CD14-positive monocyte (primary cell): ENCODE data around the gene KLHL7. TPM values are rescaled to one million over a fixed set of nuclear protein-coding genes. Genes with fewer than 3 reads are reported as not detected.

Source experiments
- DNase-seq, 3 donors: peaks; one replicate each; pipeline ENCODE4 v3.0.0-alpha.2; 2011 to 2022
- H2AFZ ChIP-seq: 2 replicates; pipeline ENCODE4 v1.6.0; 2012; ENCODE audit warnings: mild to moderate bottlenecking, low read depth, low read length, inconsistent platforms; ENCODE audit not compliant: insufficient read depth, poor library complexity, severe bottlenecking
- H3K27ac ChIP-seq, 2 donors: 1 replicate in 1 of 2; 2 replicates in 1 of 2; pipeline ENCODE4 v1.5.1; 2012 to 2013; ENCODE audit warnings: low read length in 2 of 2, control low read depth in 1 of 2, inconsistent platforms in 1 of 2, low read depth in 1 of 2, mild to moderate bottlenecking in 1 of 2
- H3K27me3 ChIP-seq, 2 donors: one replicate each; pipeline versions ENCODE4 v1.6.0 to v1.6.1; 2011 to 2013; ENCODE audit warnings: low read length in 2 of 2; ENCODE audit not compliant: control insufficient read depth in 2 of 2, insufficient read depth in 2 of 2
- H3K36me3 ChIP-seq, 2 donors: replicated peaks in 1 of 2; 1 replicate in 1 of 2; 2 replicates in 1 of 2; pipeline versions ENCODE4 v1.5.1 to v1.6.1; 2012 to 2013; ENCODE audit warnings: low read length in 2 of 2, control low read depth in 1 of 2, inconsistent platforms in 1 of 2, mild to moderate bottlenecking in 1 of 2; ENCODE audit not compliant: insufficient read depth in 2 of 2, control insufficient read depth in 1 of 2
- H3K4me1 ChIP-seq, 2 donors: 1 replicate in 1 of 2; 2 replicates in 1 of 2; pipeline versions ENCODE4 v1.5.1 to v1.6.1; 2012 to 2013; ENCODE audit warnings: low read length in 2 of 2, control low read depth in 1 of 2, inconsistent platforms in 1 of 2, mild to moderate bottlenecking in 1 of 2, moderate library complexity in 1 of 2; ENCODE audit not compliant: insufficient read depth in 2 of 2, control insufficient read depth in 1 of 2
- H3K4me2 ChIP-seq: replicated peaks from 2 replicates; pipeline ENCODE3; 2012; ENCODE audit warnings: low read length, moderate library complexity, mild to moderate bottlenecking; ENCODE audit not compliant: poor library complexity, severe bottlenecking; ENCODE audit errors: extremely low read depth
- H3K4me3 ChIP-seq, 3 experiments: fragments of 200-600 bp in 1 of 3; sonication (generic) in 1 of 3; replicated peaks in 1 of 3; 1 replicate in 2 of 3; 2 replicates in 1 of 3; pipeline ENCODE4 v1.5.1; 2011 to 2013; ENCODE audit warnings: low read length in 3 of 3, mild to moderate bottlenecking in 3 of 3, control low read depth in 2 of 3, low read depth in 2 of 3, inconsistent platforms in 1 of 3, moderate library complexity in 1 of 3
- H3K79me2 ChIP-seq: 2 replicates; pipeline ENCODE4 v1.6.0; 2012; ENCODE audit warnings: mild to moderate bottlenecking, control low read depth, inconsistent platforms, low read length, moderate library complexity; ENCODE audit not compliant: insufficient read depth
- H3K9ac ChIP-seq: 2 replicates; pipeline ENCODE4 v1.6.0; 2017; ENCODE audit warnings: low read length, mild to moderate bottlenecking; ENCODE audit not compliant: insufficient read depth, poor library complexity, severe bottlenecking
- H3K9me3 ChIP-seq, 2 donors: replicated peaks in 1 of 2; 1 replicate in 1 of 2; 2 replicates in 1 of 2; pipeline versions ENCODE4 v1.5.1 to v1.6.1; 2012 to 2013; ENCODE audit warnings: low read length in 2 of 2, control low read depth in 1 of 2; ENCODE audit not compliant: control insufficient read depth in 1 of 2, insufficient read depth in 1 of 2
- H4K20me1 ChIP-seq: 2 replicates; pipeline ENCODE4 v1.6.0; 2012; ENCODE audit warnings: mild to moderate bottlenecking, low read length, control low read depth, moderate library complexity; ENCODE audit not compliant: insufficient read depth
- H3K27ac Mint-ChIP-seq, 7 donors: one replicate each; pipeline ENCODE4 v1.8.0; 2020; ENCODE audit warnings: mild to moderate bottlenecking in 7 of 7, mixed read lengths in 7 of 7, moderate library complexity in 6 of 7, inconsistent platforms in 2 of 7
- H3K27me3 Mint-ChIP-seq, 3 donors: one replicate each; pipeline ENCODE4 v1.8.0; 2021 to 2022; ENCODE audit warnings: low read depth in 3 of 3, mild to moderate bottlenecking in 3 of 3, mixed read lengths in 3 of 3, moderate library complexity in 3 of 3, inconsistent platforms in 1 of 3
- H3K36me3 Mint-ChIP-seq, 2 donors: one replicate each; pipeline ENCODE4 v1.8.0; 2020; ENCODE audit warnings: mixed read lengths in 2 of 2, inconsistent platforms in 1 of 2, mild to moderate bottlenecking in 1 of 2
- H3K4me1 Mint-ChIP-seq: one replicate; pipeline ENCODE4 v1.8.0; 2020; ENCODE audit warnings: mild to moderate bottlenecking, mixed read lengths
- H3K4me3 Mint-ChIP-seq, 2 donors: one replicate each; pipeline ENCODE4 v1.8.0; 2020; ENCODE audit warnings: mild to moderate bottlenecking in 2 of 2, mixed read lengths in 2 of 2, moderate library complexity in 1 of 2
- H3K9me3 Mint-ChIP-seq, 7 donors: one replicate each; pipeline ENCODE4 v1.8.0; 2020 to 2022; ENCODE audit warnings: mixed read lengths in 7 of 7, mild to moderate bottlenecking in 6 of 7, moderate library complexity in 6 of 7, inconsistent platforms in 2 of 7
- WGBS: methylation state at CpG from one replicate; pipeline ENCODE4 v1.1.5; 2013; ENCODE audit warnings: missing lambda C conversion rate; ENCODE audit not compliant: insufficient coverage; 5-methylcytosine and 5-hydroxymethylcytosine counted together
- intact Hi-C, 2 donors: fragments of 100-400 bp; cut with micrococcal nuclease; formaldehyde crosslinking; loops; one replicate each; pipeline versions ENCODE4 v1.15.0 to v1.15.1; 2023
- polyA plus RNA-seq, 3 donors: library from polyadenylated mRNA; depleted of rRNA in 1 of 3; unstranded in 2 of 3; stranded (reverse) in 1 of 3; fragments of 300-500 nt in 2 of 3; fragments of >200 nt in 1 of 3; fragmentation: Illumina TruSeq in 2 of 3; gene quantifications; 1 replicate in 2 of 3; 2 replicates in 1 of 3; pipeline ENCODE4 v1.2.3, GENCODE V29; 2012 to 2021
- TF ChIP-seq, protein P1 (sequence below): fragments of 200-600 bp; IDR thresholded peaks from one replicate; pipeline ENCODE4 v1.8.0; 2022; ENCODE audit warnings: antibody characterized with exemption, mild to moderate bottlenecking

The KLHL7 gene
- polyA plus RNA-seq, 3 donors: 15.5 to 21.0 (median 17.4) TPM

DNA sequence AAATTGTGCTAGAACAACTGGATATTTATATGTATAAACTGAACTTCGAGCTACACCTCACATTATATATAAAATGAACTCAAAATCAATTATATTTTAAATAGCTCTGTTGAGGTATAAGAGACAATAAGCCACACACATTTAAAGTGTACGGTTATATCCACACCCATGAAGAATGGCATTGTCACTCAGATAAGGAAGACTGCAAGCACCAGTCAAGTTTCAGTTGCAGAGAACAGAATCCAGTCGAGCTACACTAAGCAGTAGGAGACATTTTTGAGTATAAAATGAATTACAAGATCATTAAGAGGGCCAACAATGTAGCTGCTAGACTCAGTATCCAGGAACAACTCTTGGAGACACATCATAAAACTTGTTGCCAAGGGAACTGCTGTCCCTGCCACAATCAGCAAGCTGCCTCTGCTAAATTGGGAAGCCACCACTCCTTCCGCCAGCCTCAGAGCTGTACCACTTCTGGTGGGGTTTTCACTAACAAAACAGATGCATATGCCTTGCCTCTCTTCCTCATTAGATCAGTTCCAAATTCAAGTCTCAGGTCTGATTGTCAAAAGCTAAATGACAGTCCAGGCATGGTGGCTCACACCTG, 121.4 kb downstream of the KLHL7 start:
- Histone ChIP-seq H3K36me3 (no peaks in the 10 kb centered on the region), H3K27me3 (no peaks in the 10 kb centered on the region), H3K4me3 (no peak overlapping the region), H3K4me2 (no peak overlapping the region), H2AFZ (no peak overlapping the region), H3K4me1 (no peaks in the 10 kb centered on the region), H3K27ac (no peak overlapping the region), H3K9ac (no peak overlapping the region), H3K79me2 (no peaks in the 10 kb centered on the region), H3K9me3 (no peaks in the 10 kb centered on the region), H4K20me1 (no peaks in the 10 kb centered on the region)
- intact Hi-C loops: no loop called here
- H3K36me3 Mint-ChIP-seq: no peaks in the 10 kb centered on the region
- DNase-seq: no peak
- H3K4me3 Mint-ChIP-seq: no peak overlapping the region
- TF ChIP-seq, protein P1, sequence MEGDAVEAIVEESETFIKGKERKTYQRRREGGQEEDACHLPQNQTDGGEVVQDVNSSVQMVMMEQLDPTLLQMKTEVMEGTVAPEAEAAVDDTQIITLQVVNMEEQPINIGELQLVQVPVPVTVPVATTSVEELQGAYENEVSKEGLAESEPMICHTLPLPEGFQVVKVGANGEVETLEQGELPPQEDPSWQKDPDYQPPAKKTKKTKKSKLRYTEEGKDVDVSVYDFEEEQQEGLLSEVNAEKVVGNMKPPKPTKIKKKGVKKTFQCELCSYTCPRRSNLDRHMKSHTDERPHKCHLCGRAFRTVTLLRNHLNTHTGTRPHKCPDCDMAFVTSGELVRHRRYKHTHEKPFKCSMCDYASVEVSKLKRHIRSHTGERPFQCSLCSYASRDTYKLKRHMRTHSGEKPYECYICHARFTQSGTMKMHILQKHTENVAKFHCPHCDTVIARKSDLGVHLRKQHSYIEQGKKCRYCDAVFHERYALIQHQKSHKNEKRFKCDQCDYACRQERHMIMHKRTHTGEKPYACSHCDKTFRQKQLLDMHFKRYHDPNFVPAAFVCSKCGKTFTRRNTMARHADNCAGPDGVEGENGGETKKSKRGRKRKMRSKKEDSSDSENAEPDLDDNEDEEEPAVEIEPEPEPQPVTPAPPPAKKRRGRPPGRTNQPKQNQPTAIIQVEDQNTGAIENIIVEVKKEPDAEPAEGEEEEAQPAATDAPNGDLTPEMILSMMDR: no peak
- H3K27ac Mint-ChIP-seq: no peak overlapping the region
- no CpG with 5 or more reads among the region's 4 CpGs for WGBS
- H3K27me3 Mint-ChIP-seq: peaks cover 0 to 6% (median 6%) of the 10 kb centered on the region in 3 donors
- no peaks in the 10 kb centered on the region for H3K4me1 Mint-ChIP-seq
- peaks cover 0 to 5% (median 0%) of the 10 kb centered on the region in 7 donors for H3K9me3 Mint-ChIP-seq

Other genes starting within 250 kb of the KLHL7 start
- gene HYCC1, start 91.7 kb upstream of the KLHL7 start, polyA plus RNA-seq: 10 to 100 TPM in 2 of 3 donors, 1 to 10 TPM in 1; 4.7 to 12.7 (median 12.1) TPM
- 10 to 100 TPM; 26.3 to 54.6 (median 28.5) TPM for gene NUP42, start 76.3 kb downstream of the KLHL7 start, polyA plus RNA-seq
- gene GPNMB, start 141.0 kb downstream of the KLHL7 start, polyA plus RNA-seq: 1 to 10 TPM; 1.3 to 3.0 (median 1.5) TPM
- gene MALSU1, start 193.6 kb downstream of the KLHL7 start, polyA plus RNA-seq: 10 to 100 TPM; 16.8 to 41.5 (median 41.4) TPM